Esophagus muscularis mucosa (tissue), 4 donors: ENCODE data around the gene TOX4. TPM values are rescaled to one million over a fixed set of nuclear protein-coding genes. Genes with fewer than 3 reads are reported as not detected.
"Not testable (repeated sequence)": the region's sequence is repeated elsewhere in the genome, so short reads cannot be mapped to it uniquely, and the experiment has no call there.

Experiments used
- DNase-seq: peaks from one replicate; pipeline ENCODE4 v3.0.0-alpha.2; 2017; ENCODE audit errors: extremely low spot score
- H3K27ac ChIP-seq, 4 donors: fragments of 200-600 bp; sonication (generic); replicated peaks in 1 of 4; 1 replicate in 3 of 4; 2 replicates in 1 of 4; pipeline ENCODE4 v1.5.1; 2016 to 2019; ENCODE audit warnings: mild to moderate bottlenecking in 1 of 4
- H3K27me3 ChIP-seq, 4 donors: fragments of 200-600 bp; sonication (generic); one replicate each; pipeline versions ENCODE4 v1.5.1 to v1.6.0; 2016 to 2019
- H3K36me3 ChIP-seq, 4 donors: fragments of 200-600 bp; sonication (generic); one replicate each; pipeline ENCODE4 v1.5.1; 2016 to 2019
- H3K4me1 ChIP-seq, 4 donors: fragments of 200-600 bp; sonication (generic); one replicate each; pipeline ENCODE4 v1.5.1; 2016 to 2019
- H3K4me3 ChIP-seq, 4 donors: fragments of 200-600 bp; sonication (generic); 1 replicate in 2 of 4; 2 replicates in 2 of 4; pipeline ENCODE4 v1.5.1; 2016 to 2019; ENCODE audit warnings: mild to moderate bottlenecking in 4 of 4, moderate library complexity in 1 of 4
- H3K9me3 ChIP-seq, 4 donors: fragments of 200-600 bp; sonication (generic); 1 replicate in 3 of 4; 2 replicates in 1 of 4; pipeline ENCODE4 v1.5.1; 2016 to 2019
- CTCF ChIP-seq, 3 experiments: fragments of 200-600 bp in 2 of 3; fragments of 450-650 bp in 1 of 3; sonication (generic) in 2 of 3; IDR thresholded peaks; one replicate each; pipeline ENCODE4 v1.5.1; 2017 to 2019; ENCODE audit warnings: antibody characterized with exemption in 3 of 3, mild to moderate bottlenecking in 2 of 3, moderate library complexity in 1 of 3
- EP300 ChIP-seq: sonication (generic); formaldehyde crosslinking; IDR thresholded peaks from one replicate; pipeline ENCODE4 v1.6.1; 2017; ENCODE audit warnings: antibody characterized with exemption
- POLR2A ChIP-seq: fragments of 450-650 bp; IDR thresholded peaks from one replicate; pipeline ENCODE4 v1.6.1; 2017; ENCODE audit warnings: antibody characterized with exemption, moderate library complexity, mild to moderate bottlenecking, low read depth
- POLR2AphosphoS5 ChIP-seq, 2 donors: sonication (generic); formaldehyde crosslinking; IDR thresholded peaks; one replicate each; pipeline ENCODE4 v1.6.1; 2017; ENCODE audit warnings: antibody characterized with exemption in 2 of 2
- WGBS: methylation state at CpG from one replicate; pipeline ENCODE4 v1.1.5; 2018; 5-methylcytosine and 5-hydroxymethylcytosine counted together
- intact Hi-C: fragments of 100-400 bp; cut with DNase I; formaldehyde crosslinking; loops from one replicate; pipeline ENCODE4 v1.15.1; 2023
- small RNA-seq, 3 donors: library from RNA; depleted of rRNA; stranded (forward); fragments of <200 nt; gene quantifications; one replicate each; pipeline ENCODE3, GENCODE V24; 2016
- total RNA-seq, 4 donors: library from RNA; depleted of rRNA; stranded (reverse); fragments of >200 nt; gene quantifications; one replicate each; pipeline versions ENCODE4 v1.1.0 to v1.2.1, GENCODE V29; 2016

Gene TOX4
- total RNA-seq, 4 donors from 2014 or later: 42.6 to 81.2 (median 49.1) TPM

- Histone ChIP-seq H3K36me3 (no peaks in the 10 kb centered on the region), H3K27ac (no peak overlapping the region), H3K4me1 (peaks cover 5 to 9% (median 7%) of the 10 kb centered on the region in 4 donors), H3K27me3 (peaks cover 0 to 46% (median 6%) of the 10 kb centered on the region in 4 donors), H3K9me3 (no peaks in the 10 kb centered on the region), H3K4me3 (no peak overlapping the region)
- intact Hi-C loops: no loop called here
- TF ChIP-seq POLR2AphosphoS5 (IDR thresholded peaks at IDR 0.05) (no peak), POLR2A (no peak), CTCF (IDR thresholded peaks at IDR 0.05) (no peak), EP300 (no peak)
- no peak for DNase-seq
- WGBS: 89% methylated on average over 9 of the region's 9 CpGs
Observed at GRCh38 chr14:21541413-21542074, 64.5 kb downstream of the TOX4 start.

GRCh38 chr14:21543521-21543960 is 66.5 kb downstream of the TOX4 start:
- H3K36me3 ChIP-seq: no peaks in the 10 kb centered on the region
- intact Hi-C loops: no loop called here
- H3K27ac ChIP-seq: no peak overlapping the region

GRCh38 chr14:21543963-21544362 is 67.0 kb downstream of the TOX4 start:
- no peaks in the 10 kb centered on the region for H3K4me1 ChIP-seq
- 42% methylated on average over 5 of the region's 5 CpGs for WGBS
- no peak overlapping the region for H3K27ac ChIP-seq
- no peak for TF ChIP-seq POLR2AphosphoS5 (IDR thresholded peaks at IDR 0.05)
- TF ChIP-seq EP300: no peak
- no peak for TF ChIP-seq POLR2A
- TF ChIP-seq CTCF (IDR thresholded peaks at IDR 0.05): no peak
- H3K36me3 ChIP-seq: no peaks in the 10 kb centered on the region
- DNase-seq: no peak
- H3K27me3 ChIP-seq: peaks cover 0 to 21% (median 0%) of the 10 kb centered on the region in 4 donors
- intact Hi-C loops: no loop called here
- no peaks in the 10 kb centered on the region for H3K9me3 ChIP-seq
- no peak overlapping the region for H3K4me3 ChIP-seq

More at GRCh38 chr14:21543521-21543960, 66.5 kb downstream of the TOX4 start:
- H3K9me3 ChIP-seq: no peaks in the 10 kb centered on the region
- no peak for TF ChIP-seq POLR2A
- no peak for DNase-seq
- WGBS: 36% methylated on average over 7 of the region's 7 CpGs
- no peak overlapping the region for H3K4me3 ChIP-seq
- H3K4me1 ChIP-seq: no peaks in the 10 kb centered on the region
- peaks cover 0 to 26% (median 0%) of the 10 kb centered on the region in 4 donors for H3K27me3 ChIP-seq

GRCh38 chr14:21544588-21544987 is 67.6 kb downstream of the TOX4 start:
- H3K4me3 ChIP-seq, DNase-seq, H3K36me3 ChIP-seq, H3K27ac ChIP-seq, H3K4me1 ChIP-seq, H3K9me3 ChIP-seq, intact Hi-C loops: not testable (repeated sequence)
- peaks cover 0 to 18% (median 0%) of the 10 kb centered on the region in 4 donors for H3K27me3 ChIP-seq
- WGBS: 95% methylated on average over 7 of the region's 7 CpGs

Small RNA genes lying within 50 kb of the gene (small RNA-seq; reads per million reads assigned to genes)
- gene RN7SL650P: 0 reads per million in 3 donors

Other genes with a start within 250 kb of the TOX4 start
- 100 to 1,000 TPM; 260 to 396 (median 292) TPM for gene HNRNPC, start 207.8 kb upstream of the TOX4 start, total RNA-seq
- gene RPGRIP1, start 197.1 kb upstream of the TOX4 start, total RNA-seq: not detected
- 10 to 100 TPM; 52.7 to 74.3 (median 60.5) TPM for gene SUPT16H, start 93.2 kb upstream of the TOX4 start, total RNA-seq
- gene CHD8, start 21.1 kb upstream of the TOX4 start, total RNA-seq: 10 to 100 TPM; 45.6 to 64.3 (median 55.0) TPM
- gene RAB2B, start 236 bp upstream of the TOX4 start, total RNA-seq: 10 to 100 TPM; 26.2 to 41.0 (median 28.3) TPM
- 10 to 100 TPM; 40.6 to 64.4 (median 48.0) TPM for gene METTL3, start 34.1 kb downstream of the TOX4 start, total RNA-seq
- gene SALL2, start 49.2 kb downstream of the TOX4 start, total RNA-seq: 10 to 100 TPM in 3 of 4 donors, 1 to 10 TPM in 1; 8.3 to 21.6 (median 15.2) TPM
- not detected for gene OR10G3, start 102.9 kb downstream of the TOX4 start, total RNA-seq
- gene OR10G2, start 157.7 kb downstream of the TOX4 start, total RNA-seq: not detected
- not detected for gene OR4E2, start 176.6 kb downstream of the TOX4 start, total RNA-seq
- not detected for gene OR4E1, start 196.6 kb downstream of the TOX4 start, total RNA-seq